ENCODE data around the gene LPIN1.
"Not testable (repeated sequence)": the region's sequence is repeated elsewhere in the genome, so short reads cannot be mapped to it uniquely, and the experiment has no call there.

Gene LPIN1

DNA sequence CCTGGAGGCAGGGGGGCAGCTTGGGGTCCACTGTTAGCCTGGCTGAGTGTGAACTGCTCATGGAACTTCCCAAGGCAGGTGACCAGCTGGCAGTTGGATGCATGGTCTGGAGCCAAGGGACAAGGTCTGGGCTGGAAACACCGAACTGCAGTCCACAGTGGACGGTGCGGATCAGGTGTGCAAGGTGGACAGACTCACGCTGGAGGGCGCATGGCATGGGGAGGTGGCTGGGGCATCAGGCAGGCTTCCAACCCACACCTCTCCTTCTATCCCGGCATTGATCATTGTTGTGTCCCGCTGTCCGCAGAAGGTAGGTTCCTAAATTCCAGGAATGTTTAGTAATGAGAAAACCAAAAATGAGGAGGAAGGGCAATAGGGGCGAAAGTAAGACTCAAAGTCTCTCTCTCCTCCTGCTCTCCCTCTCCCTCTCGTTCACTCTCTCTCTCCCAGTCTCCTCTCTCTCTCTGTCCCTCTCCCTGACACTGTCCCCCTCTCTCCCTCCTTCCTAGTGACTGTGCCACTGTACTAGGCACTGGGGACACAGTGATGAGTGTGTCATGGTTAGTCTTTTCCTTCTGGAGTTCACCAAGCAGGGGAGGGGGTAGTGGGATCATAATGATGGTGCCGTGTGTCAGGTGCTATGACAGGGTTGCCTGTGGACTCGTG, 30.3 kb upstream of the LPIN1 start:
- no peak for DNase-seq (ENCODE audit: low read depth in 3 of 3)

DNA sequence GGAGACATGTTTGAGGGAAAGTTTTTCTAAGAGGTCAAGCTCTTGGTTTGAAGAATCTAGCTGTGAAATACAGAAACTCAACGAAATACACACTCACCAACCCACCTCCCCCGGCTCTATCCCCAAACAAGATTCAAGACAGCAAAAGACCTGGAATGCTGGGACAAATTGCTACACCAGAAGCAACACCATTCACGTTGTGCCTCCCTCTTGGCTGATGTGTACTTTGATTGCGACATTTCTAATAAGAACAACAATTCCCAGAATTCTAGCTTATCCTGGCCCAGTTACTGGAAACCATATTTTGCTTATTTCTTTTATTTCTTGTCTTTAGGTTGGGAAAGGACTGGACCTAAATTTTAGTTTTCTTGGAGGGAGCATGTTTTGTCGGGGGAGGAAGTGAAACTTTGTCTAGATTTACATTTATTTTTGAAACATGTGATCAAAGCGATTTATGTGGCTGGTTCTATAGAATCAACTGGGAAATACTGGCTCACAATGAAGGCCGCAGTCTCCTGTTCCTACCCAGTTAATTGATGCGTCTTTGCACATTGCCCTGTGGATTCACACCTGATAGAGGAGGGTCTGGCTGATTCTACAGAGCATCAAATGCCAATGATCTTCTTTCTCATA, 29.6 kb upstream of the LPIN1 start:
- DNase-seq (ENCODE audit: low read depth in 3 of 3), result no peak

DNA sequence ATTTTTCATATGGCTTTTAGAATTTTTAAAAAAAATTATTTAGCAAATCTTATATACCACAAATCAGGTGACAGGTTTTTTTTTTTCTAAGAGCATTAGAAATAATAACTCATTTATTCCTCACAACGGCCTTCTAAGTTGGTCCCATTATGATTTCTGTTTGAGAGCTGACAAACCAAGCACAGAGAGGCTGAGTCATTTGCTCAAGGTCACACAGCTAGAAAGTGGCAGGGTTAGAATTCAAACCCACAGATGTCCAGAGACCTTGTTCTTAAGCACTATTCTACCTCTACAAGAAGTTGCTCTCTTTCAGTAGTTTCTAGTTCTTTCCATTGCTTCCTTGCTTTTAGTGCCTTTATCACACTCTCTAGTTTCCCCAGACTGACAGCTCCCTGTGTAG, 28.8 kb upstream of the LPIN1 start:
- no peak for DNase-seq (ENCODE audit: low read depth in 3 of 3)

DNA sequence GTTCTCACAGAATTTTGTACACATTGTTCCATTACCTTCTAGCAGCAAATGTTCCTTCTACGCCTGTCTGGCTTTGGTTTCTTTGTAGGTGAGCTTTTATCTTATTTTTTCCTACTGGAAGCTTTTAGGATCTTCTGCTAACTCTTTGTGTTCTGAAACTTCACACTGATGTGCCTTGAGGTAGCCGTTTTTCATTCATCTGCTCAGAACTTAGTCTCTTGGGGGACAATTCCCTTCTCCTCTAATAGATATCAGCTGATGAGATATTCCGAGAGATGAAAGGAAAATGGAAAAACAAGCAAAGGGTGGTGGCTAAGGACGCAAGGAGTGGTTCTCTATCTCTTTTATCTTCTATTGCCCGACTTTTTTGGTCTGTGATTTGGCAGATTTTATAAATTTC, 27.8 kb upstream of the LPIN1 start:
- no peak for DNase-seq (ENCODE audit: low read depth in 3 of 3)

DNA sequence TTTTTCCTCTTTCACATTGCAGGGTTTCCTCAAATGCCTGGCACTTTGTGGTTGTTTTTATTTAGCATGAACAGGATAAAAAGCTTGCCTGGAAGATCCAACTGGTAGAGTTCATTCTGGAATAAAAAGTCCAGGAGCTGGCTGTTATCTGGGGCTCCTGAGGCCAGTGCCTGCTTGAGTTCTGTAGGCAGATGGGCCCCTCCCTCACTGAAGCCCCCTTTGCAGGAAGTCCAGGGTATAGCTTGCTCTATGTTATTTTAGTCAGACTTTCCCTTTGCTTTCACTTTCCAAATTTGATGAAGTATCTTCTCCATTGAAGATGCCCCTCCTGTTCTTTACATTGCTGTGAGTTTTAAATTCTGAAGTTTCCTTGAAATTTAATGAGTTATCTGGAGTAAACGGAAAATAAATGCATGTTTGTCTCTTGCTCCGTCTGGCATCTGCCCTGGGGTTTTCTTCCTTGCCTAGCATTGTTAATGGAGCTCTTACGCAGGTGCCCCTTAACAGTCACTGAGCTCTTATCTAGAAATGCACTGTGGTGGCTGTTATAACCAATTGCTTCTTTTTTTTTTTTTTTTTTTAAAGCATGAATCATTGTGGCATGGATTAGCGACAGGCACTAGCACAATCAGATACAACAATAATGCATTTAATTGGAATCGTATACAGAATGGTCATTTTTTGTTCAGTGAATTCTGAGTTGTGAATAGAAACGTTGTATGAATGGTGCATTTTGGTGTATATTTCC, 27.0 kb upstream of the LPIN1 start:
- DNase-seq (ENCODE audit: low read depth in 3 of 3), result no peak

DNA sequence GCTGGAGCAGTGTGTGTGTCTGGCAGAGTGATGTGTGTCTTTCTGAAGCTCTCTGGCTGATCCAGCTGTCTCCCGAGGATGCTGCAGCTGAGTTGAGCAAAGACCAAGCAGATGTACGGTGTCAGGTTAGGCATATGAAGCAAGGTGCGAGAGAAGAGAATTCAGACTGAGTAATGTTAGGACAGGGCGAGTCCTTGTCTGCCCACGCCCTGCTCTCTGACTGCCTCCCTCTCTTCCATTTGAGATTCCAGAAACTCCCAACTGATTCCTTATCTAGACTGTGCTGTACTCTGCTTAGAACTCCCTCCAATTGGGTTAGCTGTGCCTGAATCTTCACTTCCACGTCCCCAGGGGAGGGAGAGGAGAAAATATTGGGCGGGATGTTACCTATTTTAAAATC, 25.7 kb upstream of the LPIN1 start:
- DNase-seq (ENCODE audit: low read depth in 3 of 3), result no peak

DNA sequence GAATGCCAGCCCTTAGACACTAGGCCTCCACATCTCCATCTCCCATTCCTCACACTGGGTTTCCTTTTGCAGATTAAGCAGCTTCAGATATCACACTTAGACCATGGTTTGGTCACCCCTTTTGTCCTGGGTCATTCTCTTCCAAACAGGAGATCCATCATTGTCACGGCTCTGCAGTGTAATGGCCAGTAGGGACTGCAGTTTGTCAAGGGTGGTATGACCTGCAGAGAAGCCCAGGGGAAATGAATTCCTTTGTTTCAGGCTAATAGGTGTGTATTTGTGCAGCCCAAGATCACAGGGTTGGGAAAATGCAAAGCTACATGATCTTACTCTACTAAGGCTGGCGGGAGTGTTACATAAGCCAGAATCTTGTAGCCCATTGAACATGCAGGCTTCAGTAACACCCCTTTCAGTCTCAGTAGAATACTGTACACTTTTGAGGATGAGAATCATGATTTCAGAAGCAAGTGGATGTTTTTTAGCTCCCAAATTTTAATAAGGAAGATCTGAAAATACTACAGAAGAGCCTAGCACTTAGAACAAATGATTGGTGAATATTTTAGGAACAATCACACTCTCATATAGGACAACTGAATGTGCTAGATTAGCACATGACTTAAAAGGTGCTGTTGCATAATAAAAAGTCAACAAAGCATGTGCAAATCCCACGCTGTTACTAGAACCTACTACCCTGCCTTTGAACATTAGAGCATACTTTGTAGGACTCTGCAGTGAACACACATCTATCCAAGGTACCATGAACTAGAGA, 24.0 kb upstream of the LPIN1 start:
- DNase-seq (ENCODE audit: low read depth in 3 of 3), result no peak

DNA sequence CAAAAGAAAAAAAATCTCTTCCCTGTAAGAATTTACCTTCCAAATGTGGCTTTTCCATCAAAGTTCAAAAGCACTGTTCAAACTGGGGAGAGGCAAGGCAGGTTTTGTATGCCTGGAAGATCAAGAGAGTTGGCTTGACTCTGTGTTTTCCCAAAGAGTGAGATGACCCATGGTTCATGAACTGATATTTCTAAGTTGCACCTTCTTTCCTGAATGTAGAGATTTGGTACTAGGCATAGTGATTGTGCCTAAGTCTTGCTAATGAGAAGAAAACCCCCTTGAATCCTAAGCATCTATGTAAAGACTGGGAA, 23.4 kb upstream of the LPIN1 start:
- no peak for DNase-seq (ENCODE audit: low read depth in 3 of 3)

DNA sequence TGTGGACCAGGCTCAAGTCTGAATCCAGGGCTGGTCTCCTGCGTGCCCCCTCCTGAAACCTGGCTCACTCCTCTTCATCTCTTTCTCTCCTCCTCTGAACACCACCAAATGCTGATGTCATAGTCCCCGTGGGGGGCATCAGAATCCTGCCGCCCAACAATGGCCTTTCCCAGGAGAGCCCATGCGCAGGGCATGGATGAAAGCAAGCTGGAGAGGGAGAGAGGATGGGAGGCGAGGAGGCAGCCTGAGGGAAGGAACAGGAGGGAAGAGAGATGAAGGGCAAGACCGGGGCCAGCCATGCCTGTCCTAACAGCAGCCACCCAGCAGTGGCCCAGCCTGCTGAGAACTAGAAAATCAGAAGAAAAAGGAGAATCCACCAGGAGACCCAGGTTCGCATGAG, 22.3 kb upstream of the LPIN1 start:
- no peak for DNase-seq (ENCODE audit: low read depth in 3 of 3)

DNA sequence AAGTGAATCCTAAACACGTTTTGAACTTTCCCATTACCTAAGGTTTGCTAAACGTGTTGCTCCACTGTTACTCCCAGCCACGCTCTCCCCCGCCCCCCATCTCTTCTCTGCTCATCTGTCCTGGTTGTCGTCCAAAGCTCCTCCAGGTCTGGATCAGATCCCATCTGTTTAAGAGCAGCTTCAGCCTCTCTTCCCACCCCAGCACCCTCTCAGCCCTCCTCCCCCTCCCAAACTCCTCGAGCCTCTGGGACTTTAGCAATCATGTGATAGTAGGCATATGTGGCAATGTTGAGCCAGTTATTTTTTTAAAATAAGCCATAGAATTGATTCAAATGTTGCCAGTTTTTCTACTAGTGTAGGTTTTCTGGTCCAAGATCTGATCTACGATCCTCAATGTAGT, 20.0 kb upstream of the LPIN1 start:
- no peak for DNase-seq (ENCODE audit: low read depth in 3 of 3)

DNA sequence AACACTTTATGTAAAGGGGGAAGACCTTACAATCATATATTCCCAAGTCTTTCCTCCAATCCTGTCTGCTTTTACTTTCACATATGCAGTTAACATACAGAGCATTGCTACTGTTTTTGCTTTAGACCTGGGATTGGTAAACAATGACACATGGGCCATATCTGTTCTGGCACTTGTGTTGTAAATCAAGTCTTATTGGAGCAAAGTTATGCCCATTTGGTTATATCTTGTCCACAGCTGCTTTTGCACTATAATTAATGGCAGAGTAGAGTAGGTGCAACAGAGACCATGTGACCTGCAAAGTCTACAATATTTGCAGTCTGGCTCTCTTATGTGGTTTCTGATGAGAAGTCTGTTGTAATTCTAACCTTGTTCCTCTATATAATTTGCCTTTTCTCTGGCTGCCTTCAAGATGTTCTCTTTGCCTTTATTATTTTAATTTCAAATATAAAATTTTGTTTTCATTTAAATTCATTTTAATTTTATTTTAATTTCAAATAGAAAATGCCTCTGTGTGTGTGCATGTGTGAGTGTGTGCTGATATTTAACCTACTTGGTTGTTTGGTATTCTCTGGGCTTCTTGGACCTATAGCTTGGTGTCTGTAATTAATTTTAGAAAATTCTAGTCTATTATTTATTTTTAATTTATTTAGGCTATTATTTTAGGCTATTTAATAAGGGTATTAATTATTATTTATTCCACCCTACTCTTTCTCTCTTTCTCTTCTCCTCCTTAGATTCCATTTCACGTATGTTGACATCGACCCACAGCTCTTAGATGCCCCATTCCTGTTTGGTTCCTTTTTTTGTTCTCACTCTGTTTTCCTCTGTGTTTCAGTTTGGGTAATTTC, 16.8 kb upstream of the LPIN1 start:
- DNase-seq (ENCODE audit: low read depth in 3 of 3), result no peak

DNA sequence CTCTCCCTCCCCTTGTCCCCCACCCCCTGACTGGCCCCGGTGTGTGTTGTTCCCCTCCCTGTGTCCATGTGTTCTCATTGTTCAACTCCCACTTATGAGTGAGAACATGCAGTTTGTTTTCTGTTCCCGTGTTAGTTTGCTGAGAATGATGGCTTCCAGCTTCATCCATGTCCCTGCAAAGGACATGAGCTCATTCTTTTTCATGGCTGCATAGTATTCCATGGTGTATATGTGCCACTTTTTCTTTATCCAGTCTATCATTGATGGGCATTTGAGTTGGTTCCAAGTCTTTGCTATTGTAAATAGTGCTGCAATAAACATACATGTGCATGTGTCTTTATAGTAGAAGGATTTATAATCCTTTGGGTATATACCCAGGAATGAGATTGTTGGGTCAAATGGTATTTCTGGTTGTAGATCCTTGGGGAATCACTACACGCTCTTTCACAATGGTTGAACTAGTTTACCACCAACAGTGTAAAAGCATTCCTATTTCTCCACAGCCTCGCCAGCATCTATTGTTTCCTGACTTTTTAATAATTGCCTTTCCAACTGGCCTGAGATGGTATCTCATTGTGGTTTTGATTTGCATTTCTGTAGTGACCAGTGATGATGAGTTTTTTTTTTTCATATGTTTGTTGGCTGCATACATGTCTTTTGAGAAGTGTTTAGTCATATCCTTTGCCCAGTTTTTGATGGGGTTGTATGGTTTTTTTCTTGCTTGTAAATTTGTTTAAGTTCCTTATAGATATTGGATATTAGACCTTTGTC, 15.0 kb upstream of the LPIN1 start:
- DNase-seq (ENCODE audit: low read depth in 3 of 3), result not testable (repeated sequence)

DNA sequence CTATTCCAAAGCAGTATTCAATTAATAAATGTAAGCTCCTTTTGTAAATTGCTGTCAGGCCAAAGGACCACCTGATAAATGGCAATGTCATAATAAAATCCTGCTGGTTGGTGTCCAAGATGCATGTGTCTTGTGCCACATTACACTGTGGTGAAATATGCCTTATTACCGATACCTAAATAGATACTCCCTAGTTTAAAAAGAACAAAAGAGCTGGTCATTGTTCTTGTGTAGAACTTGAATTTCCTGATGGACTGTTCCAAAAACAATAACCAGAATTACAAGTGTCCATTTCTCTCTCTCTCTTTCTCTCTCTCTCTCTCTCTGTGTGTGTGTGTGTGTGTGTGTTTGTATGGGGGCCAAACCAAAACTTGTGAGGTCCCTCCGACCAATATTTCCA, 13.8 kb upstream of the LPIN1 start:
- no peak for DNase-seq (ENCODE audit: low read depth in 3 of 3)

DNA sequence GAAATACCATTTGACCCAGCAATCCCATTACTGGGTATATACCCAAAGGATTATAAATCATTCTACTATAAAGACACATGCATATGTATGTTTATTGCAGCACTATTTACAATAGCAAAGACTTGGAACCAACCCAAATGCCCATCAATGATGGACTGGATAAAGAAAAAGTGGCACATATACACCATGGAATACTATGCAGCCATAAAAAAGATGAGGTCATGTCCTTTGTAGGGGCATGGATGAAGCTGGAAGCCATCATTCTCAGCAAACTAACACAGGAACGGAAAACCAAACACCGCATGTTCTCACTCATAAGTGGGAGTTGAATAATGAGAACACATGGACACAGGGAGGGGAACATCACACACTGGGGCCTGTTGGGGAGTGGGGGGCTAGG, 8.6 kb upstream of the LPIN1 start:
- not testable (repeated sequence) for DNase-seq (ENCODE audit: low read depth in 3 of 3)

DNA sequence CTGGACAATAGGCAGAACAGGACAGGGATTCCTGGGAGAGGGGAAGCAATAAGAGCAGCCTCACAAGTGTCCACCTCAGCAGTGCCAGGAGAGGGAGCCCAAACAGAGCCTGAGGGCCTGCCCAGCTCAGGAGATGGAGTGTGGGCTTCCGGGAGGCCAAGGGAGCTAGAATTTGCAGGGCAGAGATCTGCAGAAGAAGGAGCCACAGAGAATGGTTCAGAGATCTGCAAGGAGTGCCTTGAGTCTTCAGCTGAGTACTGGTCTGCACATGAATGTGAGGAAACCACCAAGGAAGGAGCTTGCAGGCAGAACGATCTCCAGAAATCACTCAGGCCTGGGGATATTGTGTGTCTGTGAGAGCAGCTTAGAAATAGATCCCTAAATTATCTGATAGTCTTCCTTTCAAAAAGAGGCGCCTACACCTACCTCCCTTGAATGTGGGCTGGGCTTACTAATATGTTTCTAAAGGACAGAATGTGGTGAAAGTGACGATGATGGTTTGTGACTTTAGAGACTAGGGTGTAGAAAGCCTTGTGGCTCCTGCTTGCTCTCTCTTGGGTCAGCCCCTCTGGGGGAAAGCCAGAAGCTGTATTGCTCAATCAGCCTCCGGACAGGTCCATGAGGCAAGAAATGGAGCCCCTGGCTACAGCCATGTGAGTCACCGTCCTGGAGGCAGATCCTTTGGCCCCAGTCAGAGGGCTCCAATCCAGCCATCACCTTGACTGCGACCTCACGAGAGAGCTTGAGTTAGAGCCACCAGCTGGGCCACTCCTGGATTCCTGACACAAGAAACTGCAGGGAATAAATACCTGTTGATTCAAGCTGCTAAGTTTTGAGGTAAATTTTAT, 7.6 kb upstream of the LPIN1 start:
- DNase-seq (ENCODE audit: low read depth in 3 of 3), result no peak

DNA sequence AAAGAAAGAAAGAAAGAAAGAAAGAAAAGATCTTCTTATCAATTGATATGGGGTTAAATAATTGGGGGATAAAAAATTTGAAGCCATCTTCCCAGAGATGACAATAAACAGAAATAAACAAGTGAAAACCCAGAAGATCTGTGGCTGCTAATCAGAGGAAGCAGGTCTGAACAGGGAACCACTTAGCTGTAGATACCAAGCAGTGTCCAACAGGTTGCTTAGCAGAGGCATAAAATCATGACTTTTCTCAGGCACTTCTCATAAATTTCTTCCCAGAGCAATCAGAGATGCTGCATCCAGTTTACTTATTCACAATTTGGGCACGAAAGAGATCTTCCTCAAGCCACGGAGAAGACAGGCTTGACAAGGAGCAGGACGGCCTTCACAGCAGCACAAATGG, 5.7 kb upstream of the LPIN1 start:
- no peak for DNase-seq (ENCODE audit: low read depth in 3 of 3)

DNA sequence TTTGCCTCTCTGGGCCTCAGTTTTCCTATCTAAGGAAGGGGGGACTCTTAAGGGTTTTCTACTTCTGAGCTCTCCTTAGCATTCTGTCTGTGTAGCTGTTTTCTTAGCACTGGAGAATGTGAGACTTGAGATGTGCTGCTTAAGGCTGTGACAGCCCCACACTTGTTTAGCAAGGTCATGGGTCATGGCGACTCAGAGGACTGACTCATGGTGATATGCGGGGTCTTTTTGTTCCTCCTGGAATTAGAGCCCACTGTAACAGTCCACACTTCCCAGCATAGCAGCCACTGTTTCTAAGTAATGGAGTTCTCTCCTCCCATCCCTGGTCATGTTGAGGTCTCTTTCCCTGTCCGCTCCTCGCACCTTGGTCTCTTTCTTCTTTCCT, 4.1 kb upstream of the LPIN1 start:
- no peak for DNase-seq (ENCODE audit: low read depth in 3 of 3)

DNA sequence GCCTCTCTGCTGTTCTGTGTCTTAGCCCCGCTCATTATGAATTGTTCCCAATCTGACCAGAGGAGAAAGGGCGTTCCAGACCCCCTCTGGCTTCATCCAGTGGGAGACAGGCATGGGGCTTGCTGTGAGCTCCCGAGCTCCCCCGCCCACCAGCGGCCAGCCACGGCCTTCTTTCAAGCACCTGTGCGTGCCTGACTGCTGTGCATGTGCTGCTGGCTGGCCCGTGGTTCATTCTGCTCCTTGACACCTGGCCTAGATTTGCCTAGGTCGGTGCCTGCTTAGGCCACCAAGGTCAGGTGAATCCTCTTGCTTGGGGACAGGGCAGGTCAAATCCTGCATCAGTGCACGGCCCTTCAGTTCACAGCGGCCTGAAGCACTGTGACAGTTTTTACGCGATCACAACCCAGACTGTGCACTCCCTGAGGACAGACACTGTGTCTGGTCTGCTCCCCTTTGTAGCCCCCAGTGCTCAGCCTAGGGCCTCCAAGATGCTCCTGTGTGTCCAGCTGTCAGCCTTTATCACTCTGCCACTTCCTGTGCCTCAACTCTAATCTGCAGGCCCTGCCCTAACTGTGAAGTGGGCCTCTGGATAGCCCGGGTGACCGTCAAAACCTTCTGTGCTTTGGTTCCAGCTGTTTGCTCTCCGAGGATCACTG, 3.6 kb upstream of the LPIN1 start:
- DNase-seq (ENCODE audit: low read depth in 3 of 3), result no peak

DNA sequence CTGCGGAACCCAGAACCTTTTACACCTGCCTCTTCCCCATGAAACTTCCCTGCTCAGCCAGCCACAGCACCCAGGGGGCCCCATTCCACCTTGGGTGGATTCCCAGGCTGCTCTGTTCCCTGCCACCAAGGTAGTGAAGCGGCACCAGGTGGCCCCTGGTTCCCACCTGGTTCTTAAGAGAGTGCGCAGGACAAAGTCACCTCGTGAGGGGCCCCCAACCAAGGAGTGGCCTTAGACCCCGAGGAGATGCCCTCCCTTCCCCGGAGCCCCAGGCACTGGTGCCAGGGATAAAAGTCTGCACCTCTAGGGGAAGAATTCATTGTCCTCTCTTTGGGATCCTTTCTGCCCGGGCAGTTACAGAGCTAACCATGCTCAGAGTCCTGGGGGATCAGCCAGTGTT, 3.1 kb upstream of the LPIN1 start:
- DNase-seq (ENCODE audit: low read depth in 3 of 3), result no peak

All from stimulated activated CD4-positive, alpha-beta T cell treated with anti-CD3 and anti-CD28 coated beads, TNF-alpha, amount 100 ng/mL, for 24 hours (primary cell).